ENCODE measurements around the gene TAC1.
"Not testable (repeated sequence)": the region's sequence is repeated elsewhere in the genome, so short reads cannot be mapped to it uniquely, and the experiment has no call there.

Gene TAC1, protein sequence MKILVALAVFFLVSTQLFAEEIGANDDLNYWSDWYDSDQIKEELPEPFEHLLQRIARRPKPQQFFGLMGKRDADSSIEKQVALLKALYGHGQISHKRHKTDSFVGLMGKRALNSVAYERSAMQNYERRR

DNA sequence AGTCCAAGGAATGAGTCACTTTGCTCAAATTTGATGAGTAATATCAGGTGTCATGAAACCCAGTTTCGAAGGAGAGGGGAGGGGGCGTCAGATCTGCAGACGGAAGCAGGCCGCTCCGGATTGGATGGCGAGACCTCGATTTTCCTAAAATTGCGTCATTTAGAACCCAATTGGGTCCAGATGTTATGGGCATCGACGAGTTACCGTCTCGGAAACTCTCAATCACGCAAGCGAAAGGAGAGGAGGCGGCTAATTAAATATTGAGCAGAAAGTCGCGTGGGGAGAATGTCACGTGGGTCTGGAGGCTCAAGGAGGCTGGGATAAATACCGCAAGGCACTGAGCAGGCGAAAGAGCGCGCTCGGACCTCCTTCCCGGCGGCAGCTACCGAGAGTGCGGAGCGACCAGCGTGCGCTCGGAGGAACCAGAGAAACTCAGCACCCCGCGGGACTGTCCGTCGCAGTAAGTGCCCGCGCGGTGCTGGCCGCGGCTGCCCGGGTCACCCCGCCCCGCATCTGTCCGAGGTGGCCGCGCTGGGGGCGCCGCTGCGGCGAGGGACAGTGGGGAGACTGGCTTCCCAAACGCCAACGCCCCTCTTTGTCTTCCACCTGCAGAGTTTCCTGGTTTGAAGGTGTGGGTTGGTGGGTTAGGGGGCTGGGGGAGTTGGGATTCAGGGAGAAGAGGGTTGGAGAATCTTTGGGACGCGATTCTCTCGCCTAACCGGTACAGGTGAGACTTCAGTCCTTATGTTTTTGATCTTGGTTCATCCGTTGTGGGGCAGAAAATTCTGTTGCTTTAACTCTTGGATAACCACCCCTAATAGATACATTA, at the start of gene TAC1:
Gene TAC1 (plus strand): TSS at position 351 of the 829 bp plus-strand sequence. CDS start 527 bp downstream, outside the sequence.
- DNase-seq = no peak

DNA sequence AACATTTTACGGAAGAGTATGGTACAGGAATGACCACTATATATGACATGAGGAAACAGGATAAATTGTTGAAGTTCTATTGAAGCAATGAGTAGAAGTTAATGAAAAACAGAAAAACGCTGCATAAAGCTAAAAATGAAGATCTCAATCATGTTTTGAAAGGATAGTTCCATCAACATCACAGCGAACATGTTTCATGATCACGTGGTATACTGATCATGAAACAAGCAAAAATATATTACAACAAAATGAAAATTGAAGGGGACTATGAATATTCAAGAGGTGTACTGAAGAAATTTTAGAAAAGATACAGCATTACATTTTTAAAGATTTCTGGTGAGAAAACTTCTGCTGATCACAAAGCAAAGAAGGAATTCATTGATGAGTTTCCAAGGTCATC, 45.9 kb upstream of the TAC1 start:
- DNase-seq = no peak

DNA sequence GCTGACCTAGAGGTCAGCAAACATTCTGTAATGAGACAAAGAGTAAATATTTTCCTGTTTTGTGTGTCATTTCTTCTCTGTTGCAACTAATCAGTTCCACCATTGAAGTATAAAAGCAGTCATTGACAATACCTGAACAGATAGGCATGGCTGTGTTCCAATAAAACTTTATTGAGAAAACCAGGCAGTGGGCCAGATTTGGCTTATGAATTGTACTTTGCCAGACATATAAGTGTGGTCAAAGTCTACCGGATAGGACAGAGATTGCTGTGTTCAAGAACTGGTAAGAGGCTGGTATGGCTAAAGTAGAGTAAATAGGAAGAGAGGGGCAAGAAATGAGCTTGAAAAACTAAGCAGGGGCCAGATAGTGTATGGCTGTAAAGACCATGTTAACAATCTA, 38.3 kb upstream of the TAC1 start:
- no peak for DNase-seq

DNA sequence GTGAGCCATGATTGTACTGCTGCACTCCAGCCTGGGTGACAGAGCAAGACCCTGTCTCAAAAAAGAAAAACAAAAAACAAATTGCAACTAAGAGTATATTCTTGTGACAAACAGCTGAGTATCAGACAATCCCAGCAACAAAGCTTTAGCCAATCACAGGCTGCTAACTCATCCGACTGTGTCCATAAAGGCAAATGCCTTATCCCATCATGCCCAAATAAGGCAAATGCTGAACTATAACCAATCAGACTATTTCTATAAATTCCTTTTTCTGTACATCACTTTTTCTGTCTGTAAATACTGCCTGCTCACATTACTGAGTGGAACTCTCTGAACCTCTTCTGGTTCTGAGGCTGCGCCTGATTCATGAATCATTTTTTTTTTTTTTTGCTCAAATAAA, 37.5 kb upstream of the TAC1 start:
- DNase-seq = no peak

DNA sequence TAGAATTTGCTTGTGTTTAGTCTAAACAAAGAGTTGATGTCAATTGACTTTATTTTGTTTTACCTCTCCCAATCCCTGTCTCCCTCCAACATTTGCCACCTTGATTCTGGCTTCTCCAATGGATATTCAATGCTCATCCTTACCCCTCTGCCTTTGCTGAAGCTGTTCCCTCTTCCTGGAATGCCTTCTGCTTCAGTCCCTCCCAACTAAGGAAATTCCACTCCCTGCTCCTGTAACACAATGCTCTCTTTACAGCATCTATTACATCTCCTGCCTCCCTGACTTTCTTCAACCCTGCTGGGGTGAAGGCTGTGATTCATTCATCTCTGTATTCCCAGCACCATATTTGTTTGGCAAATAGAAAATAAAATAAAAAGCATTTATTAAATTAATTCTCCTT, 34.5 kb upstream of the TAC1 start:
- DNase-seq = no peak

DNA sequence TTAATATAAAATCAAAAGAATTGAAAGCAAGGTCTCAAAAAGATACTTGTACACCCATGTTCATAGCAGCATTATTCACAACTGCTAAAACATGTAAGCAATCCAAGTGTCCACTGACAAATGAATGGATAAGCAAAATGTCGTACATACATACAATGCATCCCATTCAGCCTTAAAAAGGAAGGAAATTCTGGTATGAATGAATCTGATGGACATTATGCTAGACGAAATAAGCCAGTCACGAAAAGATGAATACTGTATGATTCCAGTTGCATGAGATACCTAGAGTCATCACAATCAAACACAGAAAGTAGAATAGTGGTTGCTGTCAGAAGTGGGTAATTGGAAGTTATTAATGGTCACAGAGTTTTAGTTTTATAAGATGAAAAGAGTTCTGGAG, 9.5 kb upstream of the TAC1 start:
- no peak for DNase-seq

DNA sequence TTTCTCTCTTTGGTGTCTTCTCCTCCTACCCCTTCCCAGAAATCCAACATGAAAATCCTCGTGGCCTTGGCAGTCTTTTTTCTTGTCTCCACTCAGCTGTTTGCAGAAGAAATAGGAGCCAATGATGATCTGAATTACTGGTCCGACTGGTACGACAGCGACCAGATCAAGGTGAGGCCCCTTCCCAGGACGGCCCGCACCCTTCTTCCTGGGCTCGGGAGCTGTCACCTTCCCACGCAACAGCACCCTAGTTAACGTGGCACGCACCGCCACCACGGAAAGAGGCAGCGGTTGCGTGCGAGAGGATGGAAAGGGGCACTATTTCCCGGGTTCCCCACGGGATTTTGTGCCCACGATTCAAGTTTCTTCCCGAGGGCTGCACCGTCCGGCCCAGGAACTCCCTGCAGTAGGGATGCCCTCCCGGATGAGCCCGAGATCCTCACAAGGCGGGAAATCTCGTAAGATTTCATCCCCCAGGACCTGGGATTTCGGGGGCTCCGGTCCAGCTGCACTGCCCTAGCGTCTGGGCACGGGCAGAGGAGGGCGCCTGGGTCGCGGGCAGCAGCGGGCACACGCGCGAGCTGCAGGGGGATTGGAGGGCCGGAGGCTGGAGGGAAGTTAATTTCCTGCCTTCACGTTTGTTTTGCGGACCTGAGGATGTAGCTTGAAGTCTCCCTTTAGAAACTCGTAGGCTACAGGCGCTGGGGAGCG, 834 bp downstream of the TAC1 start:
- no peak for DNase-seq

DNA sequence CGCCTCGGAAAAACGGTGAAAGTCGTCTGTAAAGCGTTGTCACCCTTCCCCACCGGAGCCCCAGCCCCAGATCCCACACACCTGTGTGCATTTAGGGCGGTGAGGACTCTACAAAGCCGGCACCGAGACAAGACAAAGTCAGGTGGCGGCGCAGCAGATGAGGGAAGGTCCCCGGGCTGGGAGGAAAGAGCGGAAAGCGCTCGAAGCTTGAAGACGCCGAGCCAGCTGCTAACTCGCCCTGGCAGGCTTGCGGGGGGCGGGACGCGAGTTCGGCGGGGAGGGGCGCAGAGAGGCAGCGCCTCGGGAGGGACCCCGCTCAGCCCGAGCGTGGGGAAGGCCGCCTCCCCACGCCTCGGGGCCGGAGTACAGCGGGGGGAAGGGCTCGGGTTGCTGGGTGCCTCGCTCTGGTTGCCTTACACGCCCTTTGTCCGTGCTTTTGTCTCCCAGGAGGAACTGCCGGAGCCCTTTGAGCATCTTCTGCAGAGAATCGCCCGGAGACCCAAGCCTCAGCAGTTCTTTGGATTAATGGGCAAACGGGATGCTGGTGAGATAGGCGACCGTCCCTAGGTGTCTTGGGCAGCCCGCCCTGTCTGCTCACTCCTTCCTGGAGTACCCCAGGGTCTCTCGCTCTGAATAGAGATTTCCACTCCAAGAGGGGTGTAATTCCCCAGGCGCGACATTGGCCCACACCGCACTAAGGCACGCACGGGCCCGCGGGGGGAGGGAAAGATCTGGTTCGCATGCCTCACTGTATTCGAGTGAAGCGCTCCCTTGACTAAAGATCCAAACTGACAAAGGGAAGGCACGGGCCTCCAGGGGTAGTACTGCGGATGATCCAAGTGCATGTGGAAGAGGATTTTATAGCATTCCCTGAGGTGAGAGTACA, 1.6 kb downstream of the TAC1 start:
- DNase-seq = no peak

DNA sequence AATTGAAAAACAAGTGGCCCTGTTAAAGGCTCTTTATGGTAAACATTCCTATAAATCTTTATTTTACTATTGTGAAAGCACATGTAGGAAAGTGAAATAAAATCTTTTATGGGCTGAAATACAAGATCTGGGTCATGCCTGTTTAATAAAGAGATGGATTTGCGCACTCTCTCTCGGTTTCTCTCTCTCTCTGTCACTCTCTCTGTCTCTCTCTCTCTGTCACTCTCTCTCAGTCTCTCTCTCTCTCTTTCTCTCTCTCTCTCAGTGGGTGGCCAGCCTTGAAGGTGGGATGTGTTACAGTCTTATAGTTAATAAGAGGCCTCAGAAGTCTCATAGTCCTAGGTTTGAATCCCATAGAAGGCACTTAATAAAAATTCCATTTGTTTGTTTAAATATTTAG, 2.4 kb downstream of the TAC1 start:
- no peak for DNase-seq

DNA sequence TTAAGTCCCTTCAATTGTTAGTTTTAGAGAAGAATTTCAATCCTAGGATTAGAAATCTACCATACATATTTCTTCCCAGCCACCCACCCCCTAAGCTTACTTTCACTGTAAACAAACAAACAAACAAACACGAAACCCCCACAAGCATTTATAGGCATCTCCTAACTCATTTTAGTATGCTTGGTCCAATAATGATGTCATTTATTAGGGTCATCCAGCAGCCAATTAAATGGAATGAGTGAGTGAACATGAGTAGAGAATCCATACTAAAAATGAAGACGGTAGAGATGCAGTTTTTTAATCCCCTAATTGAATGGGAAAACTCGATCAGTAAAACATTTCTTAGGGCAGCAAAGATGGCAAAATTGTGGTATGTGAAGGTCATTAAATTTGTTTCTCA, 3.2 kb downstream of the TAC1 start:
- no peak for DNase-seq

DNA sequence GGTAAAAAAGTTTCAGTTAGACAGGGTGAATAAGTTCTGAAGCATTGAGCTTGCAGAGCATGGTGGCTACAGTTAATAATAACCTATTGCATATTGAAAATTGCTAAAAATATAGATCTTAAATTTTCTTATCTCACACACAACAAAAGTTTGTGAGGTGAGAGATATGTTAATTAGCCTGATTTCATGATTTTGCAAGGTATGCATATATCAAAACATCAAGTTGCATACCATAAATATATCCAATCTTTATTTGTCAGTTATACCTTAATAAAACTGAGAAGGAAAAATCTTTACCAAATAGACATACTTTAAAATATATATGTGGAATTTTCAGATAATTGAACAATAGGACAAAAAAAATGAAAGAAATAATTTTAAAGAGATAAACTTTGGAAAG, 16.6 kb downstream of the TAC1 start:
- no peak for DNase-seq

DNA sequence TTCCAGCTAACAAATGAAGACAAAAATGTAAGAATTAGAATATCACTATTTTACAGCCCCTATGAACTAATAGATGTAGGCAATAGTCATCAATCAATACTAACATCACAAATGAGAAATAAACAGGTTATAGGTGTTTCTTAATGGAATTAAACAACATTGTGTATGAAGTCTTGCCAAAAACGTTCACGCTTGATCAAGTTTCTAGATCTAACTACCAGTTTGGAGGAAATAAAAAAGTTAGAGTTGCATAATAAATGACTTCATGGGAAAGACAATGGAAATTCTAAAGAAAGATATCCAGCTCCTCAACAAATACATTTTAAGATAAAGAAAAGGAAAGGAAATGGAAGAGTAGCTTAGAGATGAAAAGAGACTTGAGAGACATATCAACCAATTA, 19.7 kb downstream of the TAC1 start:
- DNase-seq = no peak

DNA sequence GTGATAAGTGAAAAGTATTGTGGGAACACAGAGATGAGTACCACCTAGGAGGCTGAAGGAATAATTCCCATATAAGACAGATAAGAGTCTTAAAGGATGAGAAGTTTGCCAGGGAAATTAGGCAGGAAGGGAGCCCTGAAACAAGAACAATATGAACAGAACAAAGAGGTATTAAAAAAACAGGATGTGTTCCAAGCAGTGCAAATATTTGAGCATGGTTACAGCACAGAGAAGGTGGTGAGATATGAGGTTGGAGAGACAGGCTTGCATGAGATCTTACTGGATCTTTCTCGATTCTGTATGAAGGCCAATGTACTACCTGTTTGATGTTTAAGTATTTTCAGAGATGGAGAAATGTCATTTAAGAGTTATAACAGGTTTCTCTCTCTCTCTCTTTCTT, 20.3 kb downstream of the TAC1 start:
- DNase-seq = peak; percentile 33

DNA sequence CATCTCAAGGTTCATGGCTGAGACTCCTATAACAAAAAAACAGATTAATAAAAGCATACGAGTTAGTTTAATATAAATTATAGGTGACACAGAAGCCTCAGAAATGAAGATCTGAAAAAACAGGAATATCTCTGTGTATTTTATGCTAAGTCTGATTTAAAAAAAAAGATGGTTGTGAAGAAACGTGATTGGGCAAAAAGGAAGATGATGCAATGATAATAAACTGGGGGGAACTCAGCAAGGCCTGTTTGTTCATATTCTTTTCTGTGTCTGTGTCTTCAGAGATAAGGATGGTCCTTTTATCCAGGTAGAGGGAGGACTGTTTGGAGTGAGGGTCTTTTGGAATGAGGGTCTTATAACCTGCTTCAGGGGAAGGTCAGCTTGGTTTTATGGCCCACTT, 25.9 kb downstream of the TAC1 start:
- DNase-seq = no peak

DNA sequence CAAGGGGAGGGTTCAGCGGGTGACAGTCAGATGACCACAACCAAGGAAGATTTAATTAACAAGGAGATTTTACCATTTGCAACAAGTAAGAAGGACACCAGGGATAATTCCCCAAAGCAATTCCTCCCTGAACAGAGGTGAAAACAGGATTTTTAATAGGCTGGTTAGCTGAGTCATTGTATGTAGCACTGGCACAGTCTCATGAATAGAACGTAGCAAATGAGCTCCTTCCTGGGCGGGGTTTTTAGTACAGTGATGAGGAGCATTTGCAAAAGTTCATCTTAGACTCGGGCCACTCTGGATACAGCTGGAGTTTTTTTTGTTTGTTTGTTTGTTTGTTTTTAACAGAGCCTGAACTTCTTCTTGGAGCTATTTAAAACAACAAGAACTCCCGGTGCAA, 39.0 kb downstream of the TAC1 start:
- DNase-seq = no peak

DNA sequence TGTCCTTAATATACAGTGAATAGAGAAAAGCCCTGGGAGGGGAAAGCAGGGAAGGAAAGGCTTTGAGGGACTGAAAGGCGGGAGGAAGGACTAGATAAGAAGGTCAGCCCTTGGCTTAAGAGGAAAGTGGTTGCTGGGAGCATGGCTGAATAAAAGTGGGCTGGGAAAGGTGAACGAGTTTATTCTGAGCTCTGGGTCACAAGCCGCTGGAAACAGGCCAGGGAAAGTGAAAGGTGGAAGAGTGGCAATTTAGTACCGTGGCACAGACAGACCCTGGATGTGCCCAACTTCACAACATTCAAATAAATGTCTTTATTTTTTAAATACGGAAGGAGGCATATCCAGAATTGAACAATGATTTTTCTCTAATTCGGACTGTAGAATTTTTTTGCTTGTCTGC, 39.7 kb downstream of the TAC1 start:
- peak; percentile 19 for DNase-seq

DNA sequence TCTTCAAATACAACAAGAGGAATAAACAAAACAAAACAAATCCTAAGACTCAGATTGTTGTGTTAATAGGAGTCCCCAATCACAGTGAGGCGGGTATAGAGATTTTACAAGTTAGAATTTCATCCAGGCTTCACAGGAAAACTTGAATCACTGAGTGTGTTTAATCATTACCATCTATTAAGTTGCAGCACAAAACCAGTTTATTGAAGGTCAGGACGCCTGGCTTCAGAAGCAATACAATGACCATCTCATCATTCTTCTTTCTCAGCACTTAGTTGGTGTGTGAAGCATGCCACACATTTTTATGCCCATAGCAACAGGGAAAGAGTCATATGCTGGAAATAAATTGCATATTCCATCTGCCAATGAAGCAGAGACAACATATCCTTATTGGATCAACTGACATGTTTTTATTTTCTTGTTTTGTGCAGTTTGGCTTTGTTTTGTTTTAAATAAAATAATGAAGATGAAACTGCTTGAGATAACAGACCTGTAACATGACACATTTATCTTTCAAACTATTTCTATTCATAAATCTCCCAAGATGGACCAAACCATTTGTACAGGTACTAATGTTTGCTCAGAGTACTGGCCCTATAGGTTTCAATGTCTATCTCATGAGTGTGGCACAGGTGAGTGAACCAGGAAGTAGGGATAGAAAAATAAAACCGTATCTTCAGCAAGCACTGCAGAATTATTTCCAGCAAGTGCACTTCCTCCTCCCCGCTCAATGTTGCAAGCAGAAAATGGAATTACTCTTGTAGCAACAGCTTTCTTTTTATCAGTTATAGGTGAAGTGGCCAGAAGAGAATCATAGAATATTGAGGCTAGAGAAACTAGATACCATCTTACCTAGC, 40.4 kb downstream of the TAC1 start:
- peak; percentile 89 for DNase-seq

DNA sequence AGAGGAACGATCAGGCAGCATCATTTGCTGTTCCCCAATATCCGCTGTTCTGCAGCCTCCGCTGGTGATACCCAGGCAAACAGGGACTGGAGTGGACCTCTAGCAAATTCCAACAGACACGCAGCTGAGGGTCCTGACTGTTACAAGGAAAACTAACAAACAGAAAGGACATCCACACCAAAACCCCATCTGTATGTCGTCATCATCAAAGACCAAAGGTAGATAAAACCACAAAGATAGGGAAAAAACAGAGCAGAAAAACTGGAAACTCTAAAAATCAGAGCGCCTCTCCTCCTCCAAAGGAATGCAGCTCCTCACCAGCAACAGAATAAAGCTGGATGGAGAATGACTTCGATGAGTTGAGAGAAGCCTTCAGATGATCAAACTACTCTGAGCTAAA, 54.5 kb downstream of the TAC1 start:
- not testable (repeated sequence) for DNase-seq

Measured in NCI-H2029 (cell line).